NCI-H146 treated with DMSO at 0.1 percent for 48 hours (cell line): ENCODE measurements around the gene HLA-DMB.

Source experiments
- DNase-seq: peaks from one replicate; lab custom pipeline; 2025; ENCODE audit not compliant: unreplicated experiment; lab: John Stamatoyannopoulos, UW

The HLA-DMB gene

GRCh38 chr6:32972353-32973143, 31.7 kb upstream of the HLA-DMB start:
- no peak for DNase-seq

DNA sequence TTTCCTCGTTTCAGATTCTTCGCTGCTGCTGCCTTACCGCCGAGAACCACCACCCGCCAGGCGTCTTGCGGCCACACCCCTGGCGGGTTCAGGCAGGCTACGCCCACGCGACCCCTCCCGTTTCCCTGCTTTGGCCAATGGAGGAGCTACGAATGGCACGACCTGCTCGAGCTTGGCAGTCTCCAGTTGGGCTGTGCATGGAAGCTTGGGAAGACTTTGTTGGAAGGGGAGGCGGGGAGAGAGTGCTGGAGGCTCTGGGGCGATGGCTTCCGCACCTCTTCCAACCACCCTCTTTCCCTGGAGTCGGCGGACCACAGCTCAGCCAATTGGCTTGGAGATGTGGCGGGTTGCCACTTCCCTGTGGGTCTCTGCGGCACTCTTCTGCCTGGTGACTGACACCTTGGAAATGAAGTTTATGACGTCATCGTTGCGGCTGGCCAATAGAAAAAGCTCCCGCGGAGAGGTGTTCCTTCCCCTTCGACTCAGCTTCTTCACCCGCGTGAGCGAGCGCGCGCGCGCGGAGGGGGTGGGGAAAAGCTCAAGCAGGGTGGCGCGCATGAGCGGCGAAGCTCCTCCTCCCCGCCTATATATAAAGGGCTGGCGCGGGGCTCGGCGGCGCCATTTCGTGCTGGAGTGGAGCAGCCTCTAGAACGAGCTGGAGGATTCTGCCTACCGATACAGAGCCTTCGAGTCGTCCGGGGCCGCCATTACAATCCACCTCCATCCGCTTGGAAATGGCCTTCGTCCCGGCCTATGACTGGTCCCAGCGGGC, 30.9 kb upstream of the HLA-DMB start:
- DNase-seq: peak; percentile 98

DNA sequence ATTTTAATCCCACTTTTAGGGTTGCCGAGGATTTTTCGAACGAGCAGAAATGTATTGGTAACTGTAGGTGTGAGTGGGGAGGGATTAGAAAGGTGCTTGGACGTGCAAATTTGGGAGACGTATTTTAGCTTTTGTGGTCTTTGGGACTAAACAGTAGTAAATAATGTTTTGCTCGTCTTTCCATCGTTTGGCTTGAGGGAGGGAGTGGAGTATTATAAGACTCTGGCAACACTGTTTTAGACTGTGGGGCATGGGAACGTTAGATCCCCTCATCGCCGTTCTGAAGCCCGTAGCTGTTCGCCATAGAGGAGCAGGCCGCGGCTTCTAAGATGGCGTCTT, 30.4 kb upstream of the HLA-DMB start:
- DNase-seq: no peak

DNA sequence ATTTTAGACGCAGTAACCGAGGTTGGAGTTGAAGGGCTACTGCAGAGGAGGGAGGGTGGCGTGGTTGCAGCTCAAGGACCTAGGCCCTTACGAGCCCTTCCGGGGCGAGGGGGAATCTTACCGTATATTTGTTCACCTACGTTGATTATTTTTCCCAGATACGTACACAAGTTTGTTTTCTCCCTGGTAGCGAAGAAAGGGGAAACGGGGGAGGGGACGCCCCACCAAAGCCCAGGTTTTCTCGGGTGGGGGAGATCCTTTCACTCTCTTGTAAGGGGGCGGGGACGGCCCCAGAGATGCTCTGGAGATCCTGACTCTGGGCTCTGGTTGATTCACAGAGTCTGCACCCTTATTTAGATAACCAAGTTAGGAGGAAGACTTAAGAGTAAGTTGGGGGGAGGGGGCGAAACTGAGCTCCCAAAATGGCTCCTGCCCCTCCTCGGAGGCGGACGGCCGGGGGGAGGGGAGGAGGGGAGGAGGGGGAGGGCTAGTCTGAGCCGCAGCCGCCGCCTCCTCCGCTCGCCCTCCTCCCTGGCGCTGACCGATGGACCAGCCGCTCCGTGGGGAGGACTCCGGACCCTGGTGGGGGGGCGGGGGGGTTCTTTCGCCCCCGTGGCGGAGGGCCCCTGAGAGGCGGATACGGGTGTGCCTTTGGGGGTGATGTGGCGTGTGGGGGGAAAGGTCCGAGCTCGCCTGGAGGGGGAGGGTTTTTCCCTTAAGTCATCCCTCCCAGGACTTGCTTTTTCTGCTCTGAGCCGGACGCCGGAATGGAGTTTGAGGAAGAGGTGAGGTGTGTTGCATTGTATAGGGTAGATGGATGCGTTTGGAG, 29.8 kb upstream of the HLA-DMB start:
- peak; percentile 43 for DNase-seq

GRCh38 chr6:32969685-32970412, 29.0 kb upstream of the HLA-DMB start:
- DNase-seq: peak; percentile 68

DNA sequence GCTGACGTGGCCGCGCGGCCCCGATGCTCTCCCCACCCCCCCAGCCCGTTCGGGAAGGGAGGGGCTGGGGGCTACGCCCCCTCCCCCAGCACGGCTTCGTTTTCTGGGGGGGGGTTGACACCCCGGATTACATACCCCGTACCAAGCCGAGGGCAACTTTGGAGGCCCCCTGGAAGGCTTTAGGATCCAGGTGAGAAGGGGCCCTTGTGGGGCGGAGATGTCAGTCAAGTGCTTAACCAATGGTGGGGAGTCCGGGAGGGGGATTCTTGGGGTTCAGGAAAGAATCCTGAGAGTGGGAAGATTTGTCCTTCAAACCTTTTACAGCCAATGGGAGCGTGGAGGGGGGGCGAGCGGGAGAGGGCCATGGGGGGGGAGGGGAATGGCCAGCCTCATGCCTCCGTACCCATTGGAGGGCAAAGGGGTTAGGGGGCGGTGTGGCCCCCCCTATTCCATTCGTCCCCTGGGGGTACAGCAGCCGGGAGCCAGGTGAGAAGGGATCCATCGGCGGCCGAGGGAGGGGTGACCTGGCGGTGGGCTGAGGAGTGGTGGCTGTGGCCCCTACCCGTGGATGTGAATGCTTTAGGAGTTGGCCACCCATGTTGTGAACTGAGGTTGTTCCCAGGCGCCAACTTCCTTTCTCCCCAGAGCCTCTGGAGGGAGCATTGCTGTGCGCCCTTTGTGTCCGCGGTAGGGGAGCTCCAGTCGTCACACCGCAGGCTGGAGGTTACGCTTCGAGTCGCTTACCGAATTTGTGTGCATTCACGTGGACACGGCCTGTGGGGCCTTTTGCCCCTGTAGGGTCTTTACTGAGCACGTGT, 28.2 kb upstream of the HLA-DMB start:
- DNase-seq: peak; percentile 61

- DNase-seq: peak; percentile 90
These were observed 27.5 kb upstream of the HLA-DMB start, which contains the start of gene BRD2 for GRCh38 chr6:32968093-32968866. Gene BRD2 (plus strand): TSS chr6:32968594. CDS start chr6:32972899, 4,305 bp downstream.

- DNase-seq: peak; percentile 46
These were observed 26.6 kb upstream of the HLA-DMB start for GRCh38 chr6:32967151-32968091.

GRCh38 chr6:32964776-32965175, 23.9 kb upstream of the HLA-DMB start:
- no peak for DNase-seq

DNA sequence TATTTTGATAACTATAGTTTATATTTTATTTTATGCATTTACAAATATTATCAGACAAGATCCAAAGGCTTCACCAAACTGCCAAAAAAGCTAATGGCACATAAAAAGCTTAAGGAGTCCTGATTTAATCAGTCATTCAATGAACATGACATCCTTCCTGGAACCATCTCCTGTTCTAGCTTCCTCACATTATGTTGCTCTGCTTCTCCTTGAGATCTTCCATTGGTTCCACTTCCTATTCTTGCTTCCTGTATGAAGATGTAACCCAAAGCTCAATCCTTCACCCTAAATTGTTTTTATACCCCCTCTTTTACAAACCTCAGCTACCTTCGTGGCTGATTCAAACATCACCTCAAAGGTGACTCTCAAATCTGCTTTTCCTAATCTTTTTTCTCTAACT, 23.0 kb upstream of the HLA-DMB start:
- no peak for DNase-seq

- DNase-seq: no peak
These were observed 21.5 kb upstream of the HLA-DMB start for GRCh38 chr6:32962213-32962826.

DNA sequence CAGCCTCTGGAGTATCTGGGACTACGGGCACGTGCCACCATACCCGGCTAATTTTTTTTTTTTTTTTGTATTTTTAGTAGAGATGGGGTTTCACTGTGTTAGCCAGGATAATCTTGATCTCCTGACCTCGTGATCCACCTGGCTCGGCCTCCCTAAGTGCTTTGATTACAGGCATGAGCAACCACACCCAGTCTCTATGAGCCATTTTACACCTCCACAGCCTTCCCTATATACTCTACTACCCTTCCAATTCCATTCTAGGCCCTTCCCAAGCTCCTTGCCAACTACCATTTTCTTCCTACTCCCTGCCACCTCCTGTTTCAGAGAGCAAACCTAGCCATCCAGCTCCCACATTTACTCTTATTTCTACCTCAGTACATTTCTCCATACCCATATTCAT, 19.7 kb upstream of the HLA-DMB start:
- no peak for DNase-seq

- DNase-seq: no peak
These were observed 15.3 kb upstream of the HLA-DMB start for GRCh38 chr6:32956176-32956575.

DNA sequence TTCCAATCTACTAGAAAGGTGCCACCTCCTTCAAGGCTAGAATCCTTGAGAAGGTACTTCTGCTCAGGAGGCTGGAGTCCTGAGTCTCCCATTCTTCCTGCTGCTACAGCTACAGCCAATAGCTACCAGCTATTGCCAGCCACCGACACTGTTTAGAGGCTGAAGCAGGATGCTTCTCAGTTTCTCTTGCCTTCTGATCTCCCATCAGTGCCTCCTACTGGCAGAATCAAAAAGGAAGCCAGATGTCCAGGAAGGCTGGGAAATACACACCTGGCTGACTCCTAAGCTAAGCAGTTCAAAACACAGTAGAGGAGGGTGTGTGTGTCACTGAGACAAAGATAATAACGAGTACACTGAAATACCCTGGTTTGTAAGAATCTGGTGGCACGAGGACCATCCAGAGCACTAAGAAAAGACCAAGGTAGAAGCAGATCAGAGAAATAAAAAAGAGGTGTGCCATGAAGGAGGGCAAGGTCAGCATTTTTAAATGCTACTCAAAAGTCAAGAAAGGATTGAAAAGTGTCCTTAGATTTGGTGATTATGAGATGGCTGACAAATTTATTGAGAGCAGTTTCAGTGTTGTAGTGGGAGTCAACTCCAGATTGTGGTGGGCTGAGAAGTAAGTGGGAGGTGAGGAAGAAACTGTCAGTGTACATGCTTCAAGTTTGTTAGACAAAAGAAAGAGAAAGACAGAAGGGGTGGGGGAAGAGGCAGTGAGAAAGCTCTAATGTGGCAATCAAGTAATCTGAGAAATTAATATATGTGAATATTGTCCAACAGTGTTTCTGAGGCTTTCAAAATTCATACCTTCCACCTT, 14.4 kb upstream of the HLA-DMB start:
- no peak for DNase-seq

- DNase-seq: no peak
These were observed 13.4 kb upstream of the HLA-DMB start for GRCh38 chr6:32954267-32954666.

DNA sequence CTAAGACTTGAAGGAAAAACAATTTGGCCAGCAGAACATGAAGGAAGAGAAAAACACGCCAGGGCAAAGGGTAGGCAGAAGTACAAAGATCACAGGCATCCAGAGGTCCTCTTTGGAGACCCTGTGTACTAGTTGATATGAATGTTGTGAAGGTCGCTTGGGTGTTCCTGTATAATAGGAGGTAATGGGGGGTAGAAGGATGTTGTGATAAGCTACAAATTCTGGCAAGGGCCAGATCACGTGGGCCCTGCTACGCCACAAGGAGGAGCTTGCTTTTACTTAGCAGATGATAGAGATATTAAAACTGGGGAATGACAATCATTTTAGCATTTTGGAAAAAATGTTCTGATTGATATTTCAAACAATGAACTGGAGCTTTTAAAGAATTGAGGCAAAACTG, 12.9 kb upstream of the HLA-DMB start:
- DNase-seq: no peak
